Measurements from ENCODE around the gene BDKRB2.

Gene BDKRB2

DNA sequence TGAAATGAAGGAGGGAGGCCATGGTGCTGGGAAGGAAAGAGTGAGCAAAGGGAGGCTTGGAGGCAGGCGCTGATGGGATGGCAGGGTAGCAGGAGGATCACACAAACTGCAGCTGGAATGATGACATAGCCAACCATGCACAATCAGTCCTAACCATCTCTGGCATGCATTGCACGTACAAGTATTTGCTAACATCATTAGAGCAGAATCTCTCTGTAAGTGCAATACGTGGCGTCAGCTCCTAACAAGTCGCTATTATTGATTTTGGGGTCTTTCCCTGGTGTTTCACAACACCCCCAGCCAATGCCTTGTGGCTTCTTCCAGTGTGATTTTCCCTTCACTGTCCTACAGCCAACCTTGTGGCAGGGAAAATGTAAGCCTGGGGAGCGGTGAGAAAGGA, 69.9 kb downstream of the BDKRB2 start:
- no peak for DNase-seq

- DNase-seq = peak; percentile 53
Observed at GRCh38 chr14:96275177-96276112, 70.8 kb downstream of the BDKRB2 start.

DNA sequence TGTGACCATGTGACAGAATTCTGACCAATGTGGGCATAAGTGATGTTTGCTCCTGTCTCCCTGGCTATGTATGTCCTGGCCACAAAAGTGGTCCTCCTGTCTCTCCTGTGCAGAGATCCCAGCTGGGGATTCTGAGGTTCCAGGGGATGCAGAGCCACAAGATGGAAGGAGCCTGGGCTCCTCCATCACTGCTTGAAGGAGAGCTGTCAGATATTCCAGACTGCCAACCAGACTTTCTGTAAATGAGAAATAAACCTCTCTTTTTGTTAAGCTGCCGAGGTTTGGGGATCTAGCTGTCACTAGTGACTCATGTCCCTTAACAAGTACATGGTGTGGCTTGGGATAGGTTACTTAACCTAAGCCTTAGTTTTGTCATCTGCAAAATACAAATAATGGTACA, 73.3 kb downstream of the BDKRB2 start:
- no peak for DNase-seq

DNA sequence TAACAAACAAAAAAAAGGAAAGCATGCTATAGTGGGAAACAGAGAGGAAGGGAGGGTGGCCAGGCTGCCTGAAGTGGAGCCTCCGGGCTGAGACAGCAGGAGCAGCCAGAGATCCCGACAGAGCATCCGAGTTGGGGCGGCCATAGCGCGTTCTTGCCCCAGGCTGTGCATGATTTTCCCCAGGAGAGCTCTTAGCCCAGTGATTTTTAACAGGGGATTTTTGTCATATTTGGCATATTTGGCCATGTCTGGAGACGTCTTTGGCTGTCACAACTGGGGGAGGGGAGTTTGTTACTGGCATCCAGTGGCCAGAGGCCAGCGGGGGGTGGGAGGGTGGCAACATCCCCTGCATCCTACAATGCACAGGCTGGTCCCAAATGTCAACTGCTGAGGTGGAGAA, 74.9 kb downstream of the BDKRB2 start:
- DNase-seq = no peak

DNA sequence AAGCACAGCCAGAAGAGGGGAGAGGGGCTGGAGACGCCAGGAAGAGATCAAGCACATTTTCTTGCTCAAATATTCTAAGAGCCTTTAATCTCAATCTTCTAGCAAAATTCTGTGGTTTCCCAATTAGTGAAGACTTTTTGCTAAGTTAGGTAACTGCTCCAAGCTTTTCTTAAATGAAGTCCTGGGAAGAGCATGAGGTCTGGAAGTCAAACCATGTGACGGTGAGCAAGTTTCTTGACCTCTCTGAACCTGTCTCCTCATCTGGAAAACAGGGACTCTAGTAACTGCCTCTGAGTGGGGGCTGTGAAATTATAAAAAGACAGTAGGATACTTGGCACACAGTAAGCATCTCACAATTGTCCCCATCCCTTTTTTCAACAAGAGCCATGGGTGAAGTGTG, 75.5 kb downstream of the BDKRB2 start:
- no peak for DNase-seq

GRCh38 chr14:96281486-96281885, 76.8 kb downstream of the BDKRB2 start:
- DNase-seq = no peak

GRCh38 chr14:96284008-96284407, 79.4 kb downstream of the BDKRB2 start:
- DNase-seq = no peak

- DNase-seq = no peak
Observed at GRCh38 chr14:96284430-96284829, 79.8 kb downstream of the BDKRB2 start.

GRCh38 chr14:96285667-96286066, 81.0 kb downstream of the BDKRB2 start:
- no peak for DNase-seq

- no peak for DNase-seq
Observed at GRCh38 chr14:96286251-96286650, 81.6 kb downstream of the BDKRB2 start.

DNA sequence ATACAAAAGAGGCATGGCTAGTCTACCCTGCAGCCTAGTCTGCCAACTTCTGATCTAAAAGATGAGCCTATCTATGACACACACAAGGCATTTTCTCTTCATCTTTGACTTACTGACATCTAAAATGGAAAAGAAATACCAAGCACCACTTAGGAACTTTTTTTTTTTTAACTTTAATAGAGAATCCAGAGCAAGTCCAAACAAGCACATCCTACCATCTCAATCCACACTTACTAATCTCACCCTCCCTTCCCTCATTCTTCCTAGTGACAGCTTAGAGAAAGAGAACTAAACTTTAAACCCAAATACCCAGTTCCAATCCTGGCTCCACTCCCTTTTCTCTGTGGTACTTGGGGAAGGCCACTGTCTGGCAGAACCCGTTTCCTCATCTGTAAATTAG, 83.2 kb downstream of the BDKRB2 start:
- DNase-seq = no peak
